Activated CD4-positive, alpha-beta T cell treated with anti-CD3 and anti-CD28 coated beads, Interleukin-2, amount 50 U/mL, for 1 hour (primary cell): ENCODE data around the gene TIA1.
"Not testable (repeated sequence)": the region's sequence is repeated elsewhere in the genome, so short reads cannot be mapped to it uniquely, and the experiment has no call there.

Source experiments
- DNase-seq: peaks from one replicate; pipeline ENCODE4 v3.0.0-alpha.2; 2020

TIA1 gene

DNA sequence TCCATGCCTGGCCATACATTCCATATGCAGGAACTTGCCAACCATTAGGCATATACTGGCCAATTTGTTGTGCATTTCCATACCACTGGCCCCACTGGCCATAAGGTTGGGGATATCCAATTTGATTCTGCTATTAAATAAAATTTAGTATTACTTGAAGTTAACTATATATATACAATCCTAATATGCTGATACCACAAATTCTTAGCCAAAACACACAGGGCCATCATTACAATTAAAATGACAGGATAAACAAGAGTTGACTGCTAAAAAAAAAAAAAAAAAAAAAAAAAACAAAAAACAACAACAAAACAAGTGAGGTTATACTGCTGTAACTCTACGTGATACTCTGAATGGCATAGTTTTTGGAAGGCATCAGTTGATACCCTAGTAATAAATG is 34.1 kb downstream of the TIA1 start:
- no peak for DNase-seq

- no peak for DNase-seq
Observed at GRCh38 chr2:70212298-70212932, 36.0 kb downstream of the TIA1 start.

DNA sequence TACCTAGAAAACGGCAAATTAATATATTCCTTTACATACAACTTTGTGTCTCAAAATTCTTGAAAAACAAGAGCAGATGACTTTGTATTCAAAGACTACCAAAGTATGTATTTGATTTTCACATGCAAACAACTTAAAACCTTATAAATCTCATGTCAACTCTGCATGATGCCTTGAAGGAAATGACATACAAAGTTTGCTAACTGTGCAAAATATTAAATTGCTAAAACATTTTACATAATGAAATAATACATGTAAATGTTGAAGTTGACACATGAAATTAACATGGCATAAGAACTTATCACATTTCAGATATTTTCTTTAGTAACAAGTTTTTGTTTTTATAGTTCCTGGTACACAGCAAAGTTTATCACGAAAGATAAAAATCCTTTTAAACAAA is 36.8 kb downstream of the TIA1 start:
- DNase-seq = no peak

GRCh38 chr2:70204452-70204851 is 44.0 kb downstream of the TIA1 start:
- no peak for DNase-seq

- DNase-seq = no peak
Observed at GRCh38 chr2:70203086-70203485, 45.3 kb downstream of the TIA1 start.

GRCh38 chr2:70202236-70202806 is 46.1 kb downstream of the TIA1 start:
- DNase-seq = no peak

GRCh38 chr2:70201831-70202230 is 46.6 kb downstream of the TIA1 start:
- no peak for DNase-seq

- no peak for DNase-seq
Observed at GRCh38 chr2:70201225-70201768, 47.1 kb downstream of the TIA1 start.

DNA sequence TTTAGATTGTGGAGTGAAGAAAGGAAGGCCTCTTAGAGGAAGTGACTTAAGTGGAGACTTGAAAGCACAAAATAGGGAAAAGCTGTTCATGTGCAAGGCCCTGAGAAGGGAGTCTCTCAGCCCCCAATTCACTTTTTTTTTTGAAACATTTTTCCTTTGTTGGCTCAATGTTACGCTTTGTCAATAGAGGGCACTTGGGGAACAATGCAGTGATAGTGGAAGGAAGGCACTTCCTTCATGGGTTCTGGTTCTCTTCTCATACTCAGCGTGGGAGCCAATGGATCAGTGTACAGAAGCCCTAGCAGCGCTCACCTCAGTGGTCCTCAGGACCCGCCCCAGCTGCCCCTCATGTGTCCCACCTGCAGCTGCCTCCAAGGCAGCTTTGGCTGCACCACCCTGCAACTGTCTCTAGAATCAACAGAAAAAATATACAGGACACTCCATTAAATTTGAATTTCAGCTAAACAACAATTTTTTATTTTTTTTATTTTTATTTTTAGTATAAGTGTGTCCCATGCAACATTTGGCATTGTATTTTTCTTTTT is 49.0 kb downstream of the TIA1 start:
- no peak for DNase-seq

DNA sequence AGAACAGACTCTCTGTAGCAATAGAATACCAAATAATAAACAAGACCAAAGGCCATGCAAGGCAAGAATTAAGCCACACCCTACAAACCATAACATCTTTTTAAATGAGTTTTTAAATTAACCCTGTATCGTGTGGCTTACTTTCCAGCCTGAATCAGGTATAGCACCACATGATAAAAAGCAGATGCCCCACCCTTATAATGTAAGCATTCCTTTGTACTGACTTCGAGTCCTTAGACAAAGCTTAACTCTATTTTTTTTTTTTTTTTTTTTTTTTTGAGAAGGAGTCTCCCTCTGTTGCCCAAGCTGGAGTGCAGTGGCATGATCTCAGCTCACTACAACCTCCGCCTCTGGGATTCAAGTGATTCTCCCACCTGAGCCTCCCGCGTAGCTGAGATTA is 55.9 kb downstream of the TIA1 start:
- no peak for DNase-seq

DNA sequence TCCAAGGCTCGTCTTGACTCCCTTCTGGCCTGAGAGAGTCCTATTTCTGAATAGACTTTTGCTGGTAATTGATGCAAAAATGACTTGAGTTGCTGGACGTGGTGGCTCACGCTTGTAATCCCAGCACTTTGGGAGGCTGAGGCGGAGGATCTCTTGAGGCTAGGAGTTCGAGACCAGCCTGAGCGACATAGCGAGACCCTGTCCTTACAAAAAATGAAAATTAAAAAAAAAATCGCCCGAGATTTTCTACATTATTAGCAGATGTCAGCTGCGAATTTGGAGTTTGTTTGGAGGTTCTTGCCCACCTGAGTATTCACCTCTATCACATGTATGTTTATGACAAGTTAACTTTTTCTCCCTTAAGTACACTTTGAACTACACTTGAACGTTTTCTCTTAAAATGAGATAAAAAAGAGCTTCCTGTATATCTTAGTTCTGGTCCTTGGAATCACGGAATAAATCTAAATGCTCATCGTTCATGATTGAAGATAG is 57.1 kb downstream of the TIA1 start:
- DNase-seq = no peak

GRCh38 chr2:70190418-70191243 is 57.8 kb downstream of the TIA1 start, which contains the start of gene C2orf42:
Gene C2orf42, minus strand, starts transcription at chr2:70191019. Its CDS starts 9,034 bp downstream, at chr2:70181985.
- DNase-seq = peak; percentile 93

DNA sequence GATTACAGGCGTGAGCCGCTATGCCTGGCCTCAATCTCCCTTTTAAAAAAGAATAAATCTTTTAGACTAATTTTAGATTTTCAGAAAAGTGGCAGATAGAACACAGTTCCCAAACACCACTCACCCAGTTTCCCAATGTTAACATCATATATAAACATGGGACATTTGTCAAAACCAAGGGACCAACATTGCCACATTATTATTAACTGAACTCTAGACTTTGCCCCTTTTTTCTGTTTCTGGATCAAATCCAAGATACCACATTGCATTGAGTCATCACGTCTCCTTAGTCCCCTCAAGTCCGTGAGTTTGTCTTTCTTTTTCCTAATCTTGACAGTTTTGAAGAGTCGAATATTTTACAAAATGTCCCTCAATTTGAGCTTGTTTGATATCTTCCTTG is 60.0 kb downstream of the TIA1 start:
- no peak for DNase-seq

- DNase-seq = not testable (repeated sequence)
Observed at GRCh38 chr2:70187170-70187569, 61.3 kb downstream of the TIA1 start.

- no peak for DNase-seq
Observed at GRCh38 chr2:70182689-70183088, 65.7 kb downstream of the TIA1 start.

DNA sequence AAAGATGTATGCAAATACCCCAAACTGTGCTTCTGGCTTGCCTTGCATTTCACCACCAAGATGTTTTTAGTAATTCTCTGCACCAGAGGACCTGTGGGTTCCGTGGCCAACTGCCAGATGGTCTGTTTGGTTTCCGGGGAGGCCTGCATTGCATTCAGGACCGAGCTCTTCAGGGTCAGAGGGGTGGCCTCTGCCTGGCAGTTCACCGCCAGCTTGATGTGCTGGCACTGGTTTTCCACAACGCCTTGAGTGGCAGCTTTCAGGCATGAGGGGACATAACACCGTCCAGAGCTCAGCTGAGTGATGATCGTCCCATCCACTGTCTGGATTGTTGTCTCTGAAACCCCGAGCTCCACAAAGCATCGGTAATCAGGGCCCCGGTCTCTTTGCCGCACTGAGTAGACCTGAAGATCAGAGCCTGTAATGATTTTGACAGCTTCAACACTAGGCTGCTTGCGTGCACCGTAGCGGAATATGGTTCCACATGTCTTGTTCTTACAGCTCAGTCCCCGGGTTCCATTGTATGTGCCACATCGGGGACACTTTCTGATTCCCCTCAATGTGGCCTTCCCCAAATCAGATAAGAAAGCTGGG is 67.0 kb downstream of the TIA1 start:
- no peak for DNase-seq

GRCh38 chr2:70173520-70173919 is 74.9 kb downstream of the TIA1 start:
- DNase-seq = no peak

DNA sequence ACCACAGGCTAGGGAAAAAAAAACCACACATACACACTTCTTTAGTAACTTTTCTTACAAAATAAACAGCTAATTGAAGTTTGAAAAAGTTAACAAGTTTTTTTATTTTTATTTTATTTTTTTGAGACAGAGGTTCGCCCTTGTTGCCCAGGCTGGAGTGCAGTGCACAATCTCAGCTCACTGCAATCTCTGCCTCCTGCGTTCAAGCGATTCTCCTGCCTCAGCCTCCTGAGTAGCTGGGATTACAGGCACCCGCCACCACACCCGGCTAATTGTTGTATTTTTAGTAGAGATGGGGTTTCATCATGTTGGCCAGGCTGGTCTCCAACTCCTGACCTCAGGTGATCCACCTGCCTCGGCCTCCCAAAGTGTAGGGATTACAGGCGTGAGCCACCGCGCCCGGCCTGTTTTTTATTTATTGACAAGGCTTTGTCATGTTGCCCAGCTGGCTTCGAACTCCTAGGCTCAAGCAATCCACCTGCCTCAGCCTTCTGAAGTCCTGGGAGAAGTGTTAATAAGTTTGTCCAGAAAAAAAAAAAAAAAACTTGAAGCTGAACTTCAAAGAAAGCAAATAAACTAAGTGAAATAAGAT is 78.7 kb downstream of the TIA1 start:
- not testable (repeated sequence) for DNase-seq

GRCh38 chr2:70161069-70161534 is 87.3 kb downstream of the TIA1 start:
- DNase-seq = no peak

GRCh38 chr2:70160545-70160944 is 87.9 kb downstream of the TIA1 start:
- no peak for DNase-seq
